ENCODE measurements around the gene PLEKHH2. TPM values are rescaled to one million over a fixed set of nuclear protein-coding genes. Genes with fewer than 3 reads are reported as not detected.
A peak's percentile ranks its signal among the peaks of the same experiment; 100 is the strongest.
"Not testable (repeated sequence)": the region's sequence is repeated elsewhere in the genome, so short reads cannot be mapped to it uniquely, and the experiment has no call there.

The PLEKHH2 gene
- total RNA-seq, 1 donor from 2014 or later, result 39.3 TPM

DNA sequence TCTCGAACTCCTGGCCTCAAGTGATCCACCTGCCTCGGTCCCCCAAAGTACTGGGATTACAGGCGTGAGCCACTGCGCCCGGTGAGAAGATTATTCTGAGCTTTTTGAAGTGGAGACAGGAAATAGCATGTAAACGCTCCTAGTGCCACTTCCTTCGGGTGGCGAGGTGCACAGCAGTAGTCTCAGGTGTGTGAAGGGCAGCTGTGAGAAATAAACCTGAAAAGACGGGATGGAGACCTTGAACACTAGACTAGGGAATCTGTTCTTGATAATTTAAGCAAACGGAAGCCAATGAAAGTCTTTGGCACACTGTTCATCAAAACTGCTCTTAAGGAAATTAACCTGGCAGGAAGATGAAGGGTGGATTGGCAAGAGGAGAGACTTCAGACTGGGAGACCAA, 439 bp upstream of the PLEKHH2 start:
- no peak for DNase-seq

- no peak for DNase-seq
Measured at GRCh38 chr2:43642363-43642762, 5.3 kb downstream of the PLEKHH2 start.

DNA sequence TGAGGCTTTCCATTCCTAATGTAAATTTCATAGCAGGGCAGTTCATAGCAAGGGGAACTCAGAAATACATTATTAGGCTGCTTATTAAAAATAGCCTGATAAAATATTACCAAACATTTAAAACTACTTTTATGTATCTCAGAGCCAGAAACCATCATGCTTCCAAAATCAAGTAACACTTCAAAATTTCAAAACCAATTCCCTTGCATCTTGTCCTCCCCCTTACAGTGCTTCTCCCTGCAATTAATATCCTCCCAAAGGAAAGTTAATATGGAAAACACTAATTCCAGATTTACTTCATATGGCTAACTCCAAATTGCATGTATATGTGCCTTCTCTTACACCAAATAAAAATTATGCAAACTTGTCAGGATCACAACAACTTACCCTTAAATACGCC, 6.6 kb downstream of the PLEKHH2 start:
- DNase-seq, result no peak

DNA sequence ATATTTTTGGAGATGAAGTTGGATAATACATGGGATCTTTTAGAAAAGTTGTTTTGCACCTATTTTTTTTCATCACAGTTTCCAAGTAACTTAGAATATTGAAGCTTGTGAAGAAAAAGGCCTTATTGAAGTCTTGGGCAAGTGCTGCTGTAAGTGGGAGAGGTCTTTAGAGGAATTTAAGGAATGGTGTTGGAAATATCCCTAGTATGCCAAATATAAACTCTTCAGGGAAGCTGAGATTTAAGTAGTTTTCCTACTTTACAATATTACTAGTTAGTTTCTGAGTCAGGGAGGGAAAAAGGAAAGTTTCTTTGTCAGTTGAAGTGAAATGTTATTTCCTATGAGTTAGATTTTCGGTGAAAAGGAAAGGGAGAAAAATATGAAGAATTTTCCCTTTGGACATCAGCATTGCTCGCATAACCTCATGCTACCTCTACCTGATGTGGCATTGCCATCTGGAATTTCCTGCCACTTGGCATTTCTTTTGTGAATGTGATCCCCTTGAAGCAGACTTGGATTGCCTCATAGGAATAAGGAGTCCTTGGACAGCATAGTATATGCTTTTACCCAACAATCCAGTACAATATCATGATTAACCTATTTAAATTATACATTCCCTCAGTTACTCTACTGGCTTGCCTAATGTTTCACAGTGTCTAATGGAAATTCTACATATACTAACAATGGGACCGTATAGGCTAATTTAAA, 12.1 kb downstream of the PLEKHH2 start:
- peak; percentile 27 for DNase-seq

DNA sequence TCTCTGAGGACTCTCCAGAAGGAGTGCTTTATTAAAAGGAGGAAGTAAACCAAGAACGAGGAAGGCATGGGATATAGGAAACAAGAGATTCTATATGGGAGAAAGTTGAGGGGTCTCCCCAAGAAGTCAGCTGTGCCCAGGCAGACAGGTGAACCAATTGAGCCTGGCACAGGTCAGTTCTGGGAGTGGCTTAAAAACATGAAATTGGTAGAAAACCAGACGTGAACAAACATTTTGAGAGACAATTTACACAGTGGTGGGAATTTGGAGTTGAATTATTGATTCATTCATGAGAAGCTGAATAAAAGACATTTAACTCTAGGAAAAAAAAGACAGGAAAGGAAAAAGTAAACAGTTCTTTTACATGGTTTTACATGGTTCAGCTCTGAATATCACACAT, 16.4 kb downstream of the PLEKHH2 start:
- DNase-seq, result no peak

DNA sequence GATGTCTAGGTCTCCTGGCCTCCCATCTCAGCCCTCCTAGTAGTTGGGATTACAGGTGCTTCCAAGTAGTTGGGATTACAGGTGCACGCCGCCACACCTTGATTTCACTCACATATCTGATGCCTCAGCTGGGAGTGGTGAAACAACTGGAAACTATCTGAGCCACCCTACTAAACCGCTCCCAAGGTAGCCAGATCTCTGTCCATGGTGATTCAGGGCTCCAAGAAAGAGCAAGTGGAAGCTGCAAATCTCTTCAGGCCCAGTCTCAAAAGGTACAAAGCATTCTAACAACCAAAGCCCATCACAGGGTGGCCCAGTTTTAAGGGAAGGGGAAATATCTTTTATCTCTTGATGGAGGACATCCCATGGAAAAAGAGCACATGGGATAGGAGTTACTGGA, 20.2 kb downstream of the PLEKHH2 start:
- no peak for DNase-seq

- no peak for DNase-seq
Measured at GRCh38 chr2:43675646-43676321, 38.7 kb downstream of the PLEKHH2 start.

DNA sequence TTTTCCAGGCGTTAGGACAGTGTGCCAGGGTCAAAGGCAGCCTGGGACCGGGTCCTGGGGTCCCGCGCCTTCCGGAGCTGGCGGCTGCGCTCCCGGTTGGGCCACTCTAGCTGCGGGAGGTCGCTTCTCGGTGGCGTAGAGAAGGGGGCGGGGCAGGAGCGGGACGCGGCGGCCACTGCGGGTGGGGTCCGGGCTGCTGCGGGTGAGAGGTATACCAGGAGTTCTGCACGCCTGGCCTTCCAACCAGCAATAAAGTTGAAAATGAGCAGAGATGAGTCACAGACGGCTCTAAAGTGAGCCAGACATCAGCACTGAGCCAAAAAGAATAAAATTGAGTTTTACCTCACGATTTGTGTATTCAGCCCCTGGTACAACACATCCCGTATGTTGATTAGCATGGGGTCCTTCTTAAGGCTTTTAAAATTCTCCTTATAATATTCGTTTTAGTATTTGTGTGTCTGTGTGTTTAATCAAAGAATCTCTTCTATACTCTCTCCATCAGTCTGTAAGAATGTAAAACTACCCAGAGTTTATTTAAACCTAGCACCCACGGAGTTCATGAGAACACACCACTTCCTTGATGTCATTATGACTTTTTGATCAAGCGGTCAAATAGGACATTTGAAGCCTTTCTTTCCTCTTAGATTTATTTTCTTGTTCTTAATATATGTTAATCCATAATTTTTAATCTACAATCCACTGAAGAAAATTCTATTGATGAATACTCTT, 39.4 kb downstream of the PLEKHH2 start, which contains the start of gene C1GALT1C1L:
Gene C1GALT1C1L (minus strand): TSS at position 108 of the 729 bp plus-strand sequence. CDS start 107 bp downstream, at position 1.
- no peak for DNase-seq

GRCh38 chr2:43677783-43678182, 40.7 kb downstream of the PLEKHH2 start:
- not testable (repeated sequence) for DNase-seq

DNA sequence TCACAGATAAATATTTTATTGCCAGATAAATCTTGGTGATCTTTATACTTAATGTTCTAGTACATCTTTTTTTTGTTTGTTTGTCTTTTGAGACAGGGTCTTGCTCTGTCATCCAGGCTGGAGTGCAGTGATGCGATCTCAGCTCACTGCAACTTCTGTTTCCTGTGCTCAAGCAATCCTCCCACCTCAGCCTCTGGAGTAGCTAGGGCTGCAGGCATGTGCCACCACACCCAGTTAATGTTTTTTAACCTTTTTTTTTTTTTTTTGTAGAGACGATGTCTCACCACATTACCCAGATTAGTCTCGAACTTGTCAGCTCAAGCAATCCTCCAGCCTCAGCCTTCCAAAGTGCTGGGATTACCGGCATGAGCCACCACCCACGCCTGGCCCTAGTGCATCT, 48.3 kb downstream of the PLEKHH2 start:
- no peak for DNase-seq

- no peak for DNase-seq
Measured at GRCh38 chr2:43689999-43690398, 52.9 kb downstream of the PLEKHH2 start.

- DNase-seq, result no peak
Measured at GRCh38 chr2:43692428-43692994, 55.5 kb downstream of the PLEKHH2 start.

GRCh38 chr2:43698140-43698539, 61.1 kb downstream of the PLEKHH2 start:
- DNase-seq, result not testable (repeated sequence)

GRCh38 chr2:43699761-43700160, 62.7 kb downstream of the PLEKHH2 start:
- peak; percentile 11 for DNase-seq

- DNase-seq, result no peak
Measured at GRCh38 chr2:43701111-43701510, 64.1 kb downstream of the PLEKHH2 start.

DNA sequence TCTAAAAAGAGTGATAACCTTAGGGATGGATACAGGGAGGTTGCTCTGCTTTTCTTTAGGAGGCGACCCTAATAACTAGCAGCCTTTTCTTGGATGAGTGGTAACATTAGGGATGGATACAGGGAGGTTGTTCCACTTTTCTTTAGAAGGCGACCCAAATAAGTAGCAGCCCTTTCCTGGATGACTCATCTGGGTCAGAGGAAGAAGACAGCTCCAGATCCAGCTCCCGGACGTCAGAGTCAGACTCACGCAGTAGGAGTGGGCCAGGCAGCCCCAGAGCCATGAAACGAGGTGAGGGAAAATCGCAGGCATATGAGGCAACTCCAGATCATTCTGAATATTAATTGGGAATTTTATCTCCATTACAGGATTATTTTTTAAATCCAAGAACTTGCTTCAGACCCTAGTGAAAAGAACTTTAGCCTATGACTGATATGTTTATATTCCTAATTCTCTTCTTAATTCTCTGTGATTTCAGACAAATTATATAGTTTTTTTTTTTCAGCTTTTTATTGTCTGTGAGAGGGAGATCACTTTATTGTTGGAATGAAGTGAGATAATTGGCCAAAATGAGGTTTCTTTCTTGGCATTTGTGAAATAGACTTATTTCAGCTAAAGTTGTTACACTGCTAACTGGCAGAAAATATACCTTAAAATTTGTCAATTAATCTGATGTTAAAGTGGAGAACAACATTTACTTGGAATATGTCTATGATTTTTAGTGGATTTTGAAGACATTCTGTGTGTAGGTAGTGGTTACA, 70.4 kb downstream of the PLEKHH2 start:
- no peak for DNase-seq

GRCh38 chr2:43708178-43708577, 71.1 kb downstream of the PLEKHH2 start:
- no peak for DNase-seq

- DNase-seq, result no peak
Measured at GRCh38 chr2:43708891-43709290, 71.8 kb downstream of the PLEKHH2 start.

GRCh38 chr2:43710866-43711265, 73.8 kb downstream of the PLEKHH2 start:
- DNase-seq, result no peak

DNA sequence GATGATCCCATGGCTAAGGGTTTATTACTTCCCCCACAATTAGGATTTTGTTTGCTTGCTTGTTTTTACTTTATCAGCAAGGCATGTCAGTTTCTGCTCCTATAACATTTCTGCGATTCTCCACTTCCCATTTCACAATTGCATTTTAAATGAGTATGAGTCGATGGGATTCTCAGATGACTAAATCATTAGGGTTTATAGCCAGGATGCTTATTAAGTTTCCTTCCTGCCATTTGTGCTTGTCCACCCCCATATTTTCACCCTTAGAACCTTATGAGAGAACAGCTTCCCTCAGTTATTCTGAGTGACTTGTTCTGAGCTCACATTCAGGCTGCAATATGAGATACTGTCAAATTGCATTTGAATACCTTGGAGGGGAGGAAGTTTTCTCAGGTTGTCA, 77.1 kb downstream of the PLEKHH2 start:
- no peak for DNase-seq

DNA sequence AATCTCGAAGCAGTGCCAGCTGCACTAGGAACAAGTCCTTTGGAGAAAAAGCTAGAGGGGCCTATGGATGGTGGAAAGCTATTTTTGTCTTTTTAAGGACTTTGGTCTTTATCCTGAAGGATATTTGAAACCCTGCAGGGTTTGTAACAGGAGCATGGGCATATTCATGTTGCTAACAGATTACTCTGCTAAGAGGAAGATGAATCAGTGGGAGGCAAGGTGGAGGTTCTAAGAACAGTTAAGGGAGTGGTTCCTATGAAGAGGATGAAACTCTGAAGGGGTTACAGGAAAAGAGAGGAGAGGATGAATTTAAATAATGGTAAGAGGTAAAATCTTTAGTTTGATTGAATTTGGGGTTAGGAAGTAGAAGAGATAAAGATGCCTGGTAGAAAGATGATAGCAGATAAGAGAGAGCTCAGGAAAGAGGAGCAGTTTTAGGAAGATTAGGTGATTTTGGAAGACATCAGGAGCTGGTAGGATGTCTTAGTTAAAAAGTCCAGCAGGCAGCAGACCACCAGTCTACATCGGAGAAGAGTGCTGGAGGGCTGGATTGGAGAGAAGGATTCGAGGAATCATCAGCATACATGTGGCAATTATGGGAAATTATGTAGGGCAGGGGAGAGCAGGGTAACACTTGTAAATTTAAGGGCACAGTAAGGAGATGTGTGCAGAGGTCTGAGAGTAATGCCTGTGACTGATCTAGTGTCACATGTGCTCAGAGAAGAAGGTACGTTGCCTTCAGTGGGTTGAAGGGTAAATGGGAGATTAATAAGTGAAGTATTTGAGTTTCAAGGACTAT, 78.4 kb downstream of the PLEKHH2 start:
- DNase-seq, result no peak
